ENCODE measurements around the gene HEBP2. TPM values are rescaled to one million over a fixed set of nuclear protein-coding genes. Genes with fewer than 3 reads are reported as not detected.

Gene HEBP2, protein sequence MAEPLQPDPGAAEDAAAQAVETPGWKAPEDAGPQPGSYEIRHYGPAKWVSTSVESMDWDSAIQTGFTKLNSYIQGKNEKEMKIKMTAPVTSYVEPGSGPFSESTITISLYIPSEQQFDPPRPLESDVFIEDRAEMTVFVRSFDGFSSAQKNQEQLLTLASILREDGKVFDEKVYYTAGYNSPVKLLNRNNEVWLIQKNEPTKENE
- total RNA-seq (2022; extraction: Qiagen RNA extraction; ENCODE audit: low read depth): 18.7 to 39.8 TPM (median 37.1 TPM) in 5 replicates

DNA sequence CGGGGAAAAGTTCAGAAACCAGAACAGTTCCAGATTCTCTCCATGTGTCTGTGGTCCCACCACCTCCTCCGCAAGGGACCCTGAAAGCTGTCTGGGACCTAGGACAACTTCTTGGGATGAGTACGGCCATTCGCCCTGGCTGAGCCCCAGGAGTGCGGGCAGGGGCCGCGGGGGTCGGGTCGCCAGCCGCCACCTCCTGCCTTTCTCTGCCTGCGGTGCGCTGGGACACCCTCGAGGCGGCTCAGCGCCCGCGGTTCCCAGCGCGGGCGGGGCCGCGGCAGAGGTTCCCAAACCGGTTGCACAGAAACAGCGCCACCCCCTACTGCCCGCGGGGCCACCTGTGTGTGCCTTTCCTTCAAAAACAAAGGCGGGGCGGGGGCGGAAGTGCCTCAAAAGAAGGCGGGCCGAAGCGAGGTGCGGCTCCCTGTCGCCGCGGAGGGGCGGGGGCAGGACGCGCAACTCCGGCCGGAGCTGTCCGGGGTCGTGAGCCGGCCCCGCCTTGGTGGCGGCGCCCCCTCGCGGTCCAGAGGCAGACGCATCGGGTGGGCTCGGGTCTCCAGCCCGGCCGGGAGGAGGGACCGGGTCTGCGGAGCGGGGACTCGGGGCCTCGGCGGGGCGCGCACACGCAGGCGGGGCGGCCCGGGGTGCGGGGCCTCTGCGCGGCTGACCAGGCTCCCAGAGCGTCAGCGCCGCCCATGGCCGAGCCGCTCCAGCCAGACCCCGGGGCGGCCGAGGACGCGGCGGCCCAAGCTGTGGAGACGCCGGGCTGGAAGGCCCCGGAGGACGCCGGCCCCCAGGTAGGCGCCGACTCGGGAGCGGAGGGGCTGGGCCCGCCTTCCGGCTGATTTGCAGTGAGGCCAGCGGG is at the start of gene HEBP2:
Gene HEBP2 (plus strand): TSS at position 423 of the 865 bp plus-strand sequence. CDS start 273 bp downstream, at position 696.

DNA sequence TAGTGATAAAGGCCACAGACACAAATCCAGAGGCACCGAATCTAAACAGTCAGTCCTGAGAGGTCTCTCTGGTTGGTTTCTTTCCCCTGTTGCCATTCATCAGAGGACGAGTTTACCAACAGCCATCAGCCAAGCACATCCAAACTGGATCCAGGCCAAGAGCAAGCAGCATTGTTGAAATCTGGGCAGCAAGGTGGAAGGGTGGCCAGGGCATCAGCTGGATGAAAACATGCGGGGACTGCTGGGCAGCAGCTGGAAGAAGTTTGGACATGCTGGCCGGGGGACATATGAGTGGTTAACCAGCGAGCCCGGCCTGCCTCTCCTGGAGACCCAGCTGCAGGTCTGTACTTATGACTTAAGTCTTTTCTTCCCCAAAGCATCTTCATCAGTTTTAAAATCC is 26.2 kb upstream of the HEBP2 start, which contains the start of gene SMIM28:
Gene SMIM28 (plus strand): TSS at position 62 of the 400 bp plus-strand sequence. CDS start 168 bp downstream, at position 230.

Other genes with a start within 250 kb of the HEBP2 start
- 0.35 to 0.70 TPM (median 0.54 TPM) in 5 replicates for gene ARFGEF3, start 242.3 kb upstream of the HEBP2 start, total RNA-seq (2022; extraction: Qiagen RNA extraction; ENCODE audit: low read depth)
- not detected in 5 replicates for gene PBOV1, start 185.7 kb upstream of the HEBP2 start, total RNA-seq (2022; extraction: Qiagen RNA extraction; ENCODE audit: low read depth)
- gene SMIM28, start 26.3 kb upstream of the HEBP2 start, total RNA-seq (2022; extraction: Qiagen RNA extraction; ENCODE audit: low read depth): not detected in 5 replicates
- gene NHSL1, start 95.3 kb downstream of the HEBP2 start, total RNA-seq (2022; extraction: Qiagen RNA extraction; ENCODE audit: low read depth): 2.3 to 4.7 TPM (median 4.0 TPM) in 5 replicates